NAMALWA (cell line): ENCODE results near the gene SIX2.
"Not testable (repeated sequence)": the region's sequence is repeated elsewhere in the genome, so short reads cannot be mapped to it uniquely, and the experiment has no call there.

ENCODE experiments used
- DNase-seq: peaks from one replicate; pipeline ENCODE4 v3.0.0-alpha.2; 2015; ENCODE audit warnings: low spot score

Gene SIX2

DNA sequence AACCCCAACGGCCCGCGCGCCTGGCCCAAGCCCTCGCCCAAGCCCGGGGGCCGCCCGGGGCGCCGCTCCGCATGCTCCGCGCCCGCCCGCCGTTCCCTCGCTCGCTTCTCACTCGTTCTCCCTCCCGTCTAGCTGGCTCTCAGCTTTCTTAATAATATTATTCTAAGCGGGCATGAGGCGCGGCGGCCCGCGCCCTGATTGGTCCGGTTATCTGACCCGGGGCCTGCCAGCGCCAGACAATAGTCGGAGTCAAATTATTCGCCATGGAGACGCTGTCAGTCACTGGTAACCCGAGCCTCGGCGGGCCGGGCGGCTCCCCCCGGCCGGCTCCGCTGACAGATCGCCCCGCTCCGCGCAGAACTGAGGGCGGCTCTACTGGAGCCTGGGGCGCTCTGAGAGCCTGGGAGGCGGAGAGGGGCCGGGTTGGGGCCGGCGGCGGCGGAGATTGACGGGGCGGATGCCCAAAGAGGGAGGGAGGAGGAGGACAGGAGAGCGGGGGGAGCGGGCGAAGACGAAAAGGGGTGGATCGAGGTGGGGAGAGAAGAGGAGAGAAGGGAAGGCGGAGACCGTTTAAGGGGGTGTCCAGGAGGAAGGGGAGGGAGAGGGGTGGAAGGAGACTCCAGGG is at the start of gene SIX2:
Gene SIX2, minus strand, starts transcription at position 150 of the 625 bp plus-strand sequence. CDS start 342 bp downstream, outside the sequence.
- no peak for DNase-seq

GRCh38 chr2:45055162-45055605 is 45.9 kb upstream of the SIX2 start:
- no peak for DNase-seq

- DNase-seq, result no peak
Measured at GRCh38 chr2:45053966-45054365, 44.7 kb upstream of the SIX2 start.

DNA sequence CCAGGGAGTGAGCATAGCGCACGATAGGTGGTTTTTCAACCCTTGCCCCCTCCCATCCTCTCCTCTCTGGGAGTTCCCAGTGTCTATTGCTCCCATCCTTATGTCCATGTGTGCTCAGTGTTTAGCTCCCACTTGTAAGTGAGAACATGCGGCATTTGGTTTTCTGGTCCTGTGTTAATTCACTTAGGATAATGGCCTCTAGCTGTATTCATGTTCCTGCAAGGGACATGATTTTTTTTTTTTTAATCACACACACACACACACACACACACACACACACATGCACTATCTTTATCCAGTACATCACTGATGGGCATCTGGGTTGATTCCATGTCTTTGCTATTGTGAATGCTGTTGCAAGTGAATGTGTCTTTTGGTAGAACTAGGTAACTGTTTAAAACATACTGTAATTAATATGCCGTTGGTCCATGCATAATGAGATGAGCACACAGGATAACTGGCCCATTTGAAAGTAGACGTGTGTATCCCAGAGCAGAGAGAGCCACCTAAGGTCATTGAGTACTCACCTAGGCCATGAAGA is 43.2 kb upstream of the SIX2 start:
- DNase-seq, result no peak

DNA sequence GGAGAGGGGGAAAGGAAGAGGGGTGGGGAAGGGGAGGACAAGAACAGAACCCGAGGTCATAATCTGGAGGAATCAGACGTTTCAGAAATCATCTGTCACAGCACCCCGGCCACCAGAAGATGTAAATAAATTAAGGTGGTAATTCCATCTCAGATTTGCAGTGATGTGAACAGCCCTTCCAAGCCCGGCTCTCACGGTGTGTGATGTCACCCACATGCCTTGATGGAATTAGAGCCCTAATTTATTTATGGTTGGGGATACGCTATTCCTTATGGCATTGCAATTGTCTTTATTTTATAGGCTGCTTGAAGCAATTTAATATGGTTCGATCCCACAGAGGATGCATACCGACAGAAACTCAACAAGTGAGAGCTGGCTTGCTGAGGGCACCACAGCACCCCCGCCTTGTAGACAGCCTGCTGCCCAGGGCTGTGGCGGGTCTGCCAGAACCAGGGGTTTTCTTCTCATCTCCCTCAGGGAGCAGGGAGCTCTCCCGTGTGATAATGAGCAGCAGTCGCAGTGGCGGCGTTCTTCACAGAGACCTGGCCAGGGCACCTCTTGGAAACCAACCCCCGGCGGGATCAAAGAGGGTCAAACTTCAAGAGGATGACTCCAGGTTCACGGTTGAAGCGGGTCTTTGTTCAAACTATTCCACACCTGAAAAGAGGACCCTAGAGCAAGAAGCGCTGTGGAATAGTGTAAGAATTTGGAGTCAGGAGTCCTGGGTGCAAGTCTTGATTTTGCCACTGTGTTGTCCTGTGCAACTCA is 40.5 kb upstream of the SIX2 start:
- DNase-seq, result no peak

DNA sequence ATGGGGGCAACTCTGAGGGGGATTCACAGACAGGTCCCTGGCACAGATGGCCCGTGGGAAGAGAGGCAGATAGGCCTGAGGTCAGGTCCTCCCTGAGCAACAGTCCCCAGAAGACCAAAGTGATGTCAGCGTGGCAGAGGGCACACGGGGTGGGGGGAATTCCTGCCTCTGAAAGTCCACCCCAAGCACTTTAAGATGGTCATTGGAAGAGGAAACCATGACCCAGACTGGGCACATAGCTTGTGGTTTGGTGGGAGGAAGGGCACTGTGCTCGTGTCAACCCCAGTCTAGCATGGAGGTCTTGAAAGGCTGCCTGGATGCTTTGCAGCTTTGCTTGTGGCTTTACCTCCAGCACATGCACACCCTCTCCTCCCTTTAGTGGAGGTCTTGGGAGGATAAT is 38.0 kb upstream of the SIX2 start:
- no peak for DNase-seq

DNA sequence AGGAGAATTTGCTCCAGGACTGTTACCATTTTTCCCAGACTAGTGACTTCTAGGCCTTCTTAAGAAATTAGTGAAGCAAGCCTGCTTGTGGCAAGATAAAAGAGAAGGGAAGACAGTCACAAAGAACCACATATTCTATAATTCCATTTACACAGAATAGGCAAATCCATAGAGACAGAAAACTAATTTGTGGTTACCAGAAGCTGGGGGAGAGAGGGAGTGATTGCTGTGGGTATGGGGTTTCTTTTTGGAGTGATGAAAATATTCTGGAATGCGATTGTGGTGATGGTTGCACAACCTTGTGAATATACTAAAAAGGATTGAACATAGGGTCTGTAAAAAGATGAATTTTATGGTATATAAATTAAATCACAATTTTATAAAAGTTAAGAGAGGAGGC is 37.5 kb upstream of the SIX2 start:
- DNase-seq, result no peak

- no peak for DNase-seq
Measured at GRCh38 chr2:45045706-45046105, 36.5 kb upstream of the SIX2 start.

DNA sequence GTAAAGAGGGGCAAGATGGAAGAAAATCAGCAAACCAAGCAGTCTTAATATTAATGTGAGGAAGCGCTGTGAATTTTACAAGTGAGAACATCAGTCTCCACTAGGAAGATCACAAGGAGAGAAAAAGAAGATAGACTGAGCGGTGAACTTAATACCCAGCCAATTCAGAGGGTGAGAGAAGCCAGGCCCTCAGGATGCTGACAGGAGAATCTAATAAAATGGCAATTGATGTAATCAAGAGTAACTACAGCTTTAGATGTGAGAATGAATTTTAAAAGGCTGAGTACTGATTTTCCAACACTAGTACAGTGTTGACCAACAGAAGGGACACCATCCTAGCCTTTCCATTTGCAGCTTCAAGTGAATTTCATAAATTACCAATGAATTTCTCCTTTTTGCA is 35.7 kb upstream of the SIX2 start:
- DNase-seq, result no peak

GRCh38 chr2:45043174-45043573 is 33.9 kb upstream of the SIX2 start:
- no peak for DNase-seq

DNA sequence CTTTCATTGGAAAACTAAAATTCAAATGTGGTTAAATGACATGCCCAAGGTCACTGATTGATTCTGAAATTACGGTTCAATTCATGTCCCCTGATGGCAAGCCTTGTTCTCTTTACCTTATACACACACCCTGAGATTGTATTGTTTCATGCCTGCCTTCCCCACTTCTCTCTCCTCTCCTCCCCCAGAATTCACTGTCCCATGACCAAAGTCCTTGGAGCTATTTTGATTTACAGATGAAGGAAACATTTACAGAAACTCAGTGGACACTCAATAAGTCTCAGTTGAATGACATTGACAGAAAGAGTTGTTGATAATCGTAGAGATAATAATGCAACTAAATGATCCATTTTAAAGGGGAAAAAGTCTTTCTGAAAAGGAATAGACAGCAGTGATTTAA is 33.1 kb upstream of the SIX2 start:
- DNase-seq, result no peak

GRCh38 chr2:45040786-45041185 is 31.5 kb upstream of the SIX2 start:
- DNase-seq, result no peak

GRCh38 chr2:45039804-45040203 is 30.6 kb upstream of the SIX2 start:
- DNase-seq, result not testable (repeated sequence)

GRCh38 chr2:45038861-45039260 is 29.6 kb upstream of the SIX2 start:
- not testable (repeated sequence) for DNase-seq

GRCh38 chr2:45033302-45033701 is 24.1 kb upstream of the SIX2 start:
- DNase-seq, result no peak

DNA sequence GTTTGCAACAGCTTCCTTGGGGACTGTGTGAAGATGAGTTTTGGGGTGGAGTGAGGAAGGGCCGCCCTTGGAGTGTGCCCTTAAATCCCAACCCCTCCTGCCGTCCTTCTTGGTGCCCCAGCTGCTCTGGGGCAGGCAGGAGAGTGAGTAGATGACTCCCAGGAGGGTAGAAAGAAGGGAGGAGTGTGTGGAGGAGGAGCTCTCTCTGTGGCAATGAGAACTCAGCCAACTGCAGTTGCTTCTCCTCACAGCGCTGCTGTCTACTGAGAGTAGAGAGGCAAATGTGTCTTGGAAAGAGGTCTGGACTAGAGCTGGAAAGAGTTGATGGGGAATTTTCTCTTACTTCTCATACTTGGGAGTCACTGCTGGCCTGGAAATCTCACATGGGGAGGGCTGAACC is 21.8 kb upstream of the SIX2 start:
- DNase-seq, result no peak

DNA sequence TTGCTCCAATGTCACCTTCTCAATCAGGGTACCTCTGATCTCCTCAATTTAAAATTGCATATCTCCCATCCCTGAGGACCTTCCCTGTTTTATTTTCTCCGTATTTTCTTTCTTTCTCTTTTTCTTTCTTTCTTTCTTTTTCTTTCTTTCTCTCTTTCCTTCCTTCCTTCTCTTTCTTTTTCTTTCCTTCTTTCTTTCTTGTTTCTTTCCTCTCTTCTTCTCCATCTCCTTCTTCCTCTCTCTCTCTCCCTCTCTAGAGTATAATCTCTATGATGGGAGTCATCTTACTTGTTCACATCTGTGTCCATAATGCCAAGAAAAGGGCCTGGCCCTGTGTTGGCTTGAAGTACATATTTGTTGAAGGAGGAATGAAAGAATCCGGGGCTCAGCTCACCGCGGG is 21.3 kb upstream of the SIX2 start:
- no peak for DNase-seq

GRCh38 chr2:45029215-45029614 is 20.0 kb upstream of the SIX2 start:
- no peak for DNase-seq

DNA sequence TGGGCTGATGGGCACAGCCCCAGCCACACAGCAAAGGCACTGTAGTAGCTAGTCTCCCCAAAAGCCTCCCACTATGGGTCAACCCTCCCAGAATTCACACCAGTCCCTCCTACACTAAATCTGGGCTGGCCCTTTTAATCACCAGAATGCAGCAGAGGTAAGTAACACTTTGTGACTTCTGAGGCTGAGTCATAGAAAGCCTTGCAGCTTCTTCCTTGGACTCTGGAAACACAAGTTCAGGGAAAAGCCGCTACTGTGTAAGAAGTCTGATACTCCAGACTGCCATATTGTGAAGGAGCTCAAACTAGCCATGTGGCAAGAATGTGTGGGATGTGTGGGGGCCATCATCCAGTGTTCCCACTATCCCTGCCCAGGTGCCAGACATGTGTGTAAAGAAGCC is 19.0 kb upstream of the SIX2 start:
- DNase-seq, result no peak

GRCh38 chr2:45026924-45027450 is 17.7 kb upstream of the SIX2 start:
- no peak for DNase-seq

- DNase-seq, result peak; percentile 70
Measured at GRCh38 chr2:45024600-45025291, 15.5 kb upstream of the SIX2 start.

GRCh38 chr2:45024097-45024496 is 14.8 kb upstream of the SIX2 start:
- no peak for DNase-seq

DNA sequence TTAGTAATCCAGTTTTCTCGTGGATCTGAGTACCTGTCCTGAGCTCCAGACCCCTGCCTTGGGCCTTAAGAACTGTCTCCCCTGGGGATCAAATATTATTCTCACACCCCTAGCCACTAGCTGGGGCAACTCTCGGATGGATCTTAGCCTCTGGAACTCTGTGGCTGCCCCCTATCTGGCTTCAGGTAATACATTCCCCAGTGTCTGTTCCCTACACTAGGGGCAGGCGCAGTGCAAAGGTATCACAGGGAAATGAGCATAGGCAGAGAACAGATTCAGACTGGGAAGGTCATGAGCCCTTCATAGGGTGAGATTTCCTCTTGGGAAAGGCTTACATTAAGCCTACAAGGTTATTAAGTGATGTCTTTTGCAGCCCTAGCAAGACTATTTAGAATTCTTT is 11.2 kb upstream of the SIX2 start:
- no peak for DNase-seq
